Sigmoid colon (tissue), 7 donors: ENCODE measurements around the gene ARHGEF10L. TPM values are rescaled to one million over a fixed set of nuclear protein-coding genes. Genes with fewer than 3 reads are reported as not detected.

Source experiments
- DNase-seq: peaks from one replicate; pipeline ENCODE4 v3.0.0-alpha.2; 2019
- H3K27ac ChIP-seq, 4 donors: fragments of 200-600 bp; sonication (generic); one replicate each; pipeline ENCODE4 v1.5.1; 2016 to 2019; ENCODE audit warnings: mild to moderate bottlenecking in 1 of 4
- H3K27me3 ChIP-seq, 3 donors: fragments of 200-600 bp; sonication (generic); one replicate each; pipeline ENCODE4 v1.5.1; 2019; ENCODE audit warnings: mild to moderate bottlenecking in 1 of 3
- H3K36me3 ChIP-seq, 4 donors: fragments of 200-600 bp; sonication (generic); one replicate each; pipeline ENCODE4 v1.5.1; 2016 to 2019
- H3K4me1 ChIP-seq, 4 donors: fragments of 200-600 bp; sonication (generic); one replicate each; pipeline ENCODE4 v1.5.1; 2017 to 2019
- H3K4me3 ChIP-seq, 4 donors: fragments of 200-600 bp; sonication (generic); one replicate each; pipeline ENCODE4 v1.5.1; 2017 to 2019; ENCODE audit warnings: mild to moderate bottlenecking in 2 of 4, moderate library complexity in 1 of 4
- H3K9me3 ChIP-seq, 4 donors: fragments of 200-600 bp in 3 of 4; sonication (generic) in 3 of 4; one replicate each; pipeline versions ENCODE4 v1.5.1 to v1.6.1; 2013 to 2019
- CTCF ChIP-seq, 4 experiments: fragments of 450-650 bp in 3 of 4; fragments of 200-600 bp in 1 of 4; IDR thresholded peaks; one replicate each; pipeline ENCODE4 v1.5.1; 2016 to 2019; ENCODE audit warnings: antibody characterized with exemption in 4 of 4, mild to moderate bottlenecking in 3 of 4, moderate library complexity in 2 of 4
- EP300 ChIP-seq, 4 donors: sonication (generic); formaldehyde crosslinking; IDR thresholded peaks; one replicate each; pipeline ENCODE4 v1.6.1; 2017; ENCODE audit warnings: antibody characterized with exemption in 4 of 4
- POLR2A ChIP-seq, 2 donors: fragments of 450-650 bp; IDR thresholded peaks; one replicate each; pipeline ENCODE4 v1.6.1; 2016; ENCODE audit warnings: antibody characterized with exemption in 2 of 2, mild to moderate bottlenecking in 2 of 2, moderate library complexity in 2 of 2
- POLR2AphosphoS5 ChIP-seq, 4 donors: sonication (generic); formaldehyde crosslinking; IDR thresholded peaks; one replicate each; pipeline ENCODE4 v1.6.1; 2017; ENCODE audit warnings: antibody characterized with exemption in 4 of 4
- WGBS, 2 donors: extraction: QIAGEN DNeasy Blood & Tissue Kit; methylation state at CpG; one replicate each; pipeline ENCODE4 v1.1.7; 2013; 5-methylcytosine and 5-hydroxymethylcytosine counted together
- intact Hi-C: fragments of 100-400 bp; cut with DNase I; formaldehyde crosslinking; loops from one replicate; pipeline ENCODE4 v1.15.1; 2023
- polyA plus RNA-seq, 3 donors: library from polyadenylated mRNA; stranded (reverse); fragments of 200-250 nt; gene quantifications; one replicate each; pipeline ENCODE4 v1.2.3, GENCODE V29; 2013
- total RNA-seq, 4 donors: library from RNA; depleted of rRNA; stranded (reverse); fragments of >200 nt; gene quantifications; one replicate each; pipeline ENCODE4 v1.1.0, GENCODE V29; 2016
- donor health status: healthy with polysubstance abuse.
- donor health status: Bipolar disorder and iron deficiency.
- donor health status: healthy.

The ARHGEF10L gene
- total and polyA plus RNA-seq, 7 donors = 25.0 to 76.2 (median 33.0) TPM

- no peak overlapping the region for H3K4me3 ChIP-seq
- whole genome bisulfite sequencing, 2 donors = 71 to 78% methylated on average over 9 of the region's 9 CpGs
- no peak overlapping the region for H3K27ac ChIP-seq
- DNase-seq = no peak
- H3K27me3 ChIP-seq = no peaks in the 10 kb centered on the region
- intact Hi-C loops = no loop called here
- TF ChIP-seq CTCF (IDR thresholded peaks at IDR 0.05) = no peak
- TF ChIP-seq EP300 (IDR thresholded peaks at IDR 0.05) = no peak
- TF ChIP-seq POLR2AphosphoS5 (IDR thresholded peaks at IDR 0.05) = no peak
- no peak for TF ChIP-seq POLR2A (IDR thresholded peaks at IDR 0.05)
- peaks cover 13 to 85% (median 47%) of the 10 kb centered on the region in 4 donors for H3K36me3 ChIP-seq
- peaks cover 0 to 11% (median 5%) of the 10 kb centered on the region in 4 donors for H3K4me1 ChIP-seq
- H3K9me3 ChIP-seq = no peaks in the 10 kb centered on the region
These were observed 153.1 kb downstream of the ARHGEF10L start for GRCh38 chr1:17692645-17693044.

- Histone ChIP-seq H3K27ac (no peak overlapping the region), H3K9me3 (no peaks in the 10 kb centered on the region), H3K4me1 (peaks cover 0 to 11% (median 5%) of the 10 kb centered on the region in 4 donors), H3K36me3 (peaks cover 13 to 55% (median 30%) of the 10 kb centered on the region in 4 donors), H3K4me3 (no peak overlapping the region), H3K27me3 (no peaks in the 10 kb centered on the region)
- no peak for DNase-seq
- peak in 2 of 4 experiments; percentile 34 to 40 for TF ChIP-seq CTCF (IDR thresholded peaks at IDR 0.05)
- TF ChIP-seq POLR2AphosphoS5 (IDR thresholded peaks at IDR 0.05) = peak in 1 of 4 donors; percentile 22
- no peak for TF ChIP-seq EP300 (IDR thresholded peaks at IDR 0.05)
- no peak for TF ChIP-seq POLR2A (IDR thresholded peaks at IDR 0.05)
- intact Hi-C loops = no loop called here
- WGBS, 2 donors = 87% methylated on average over 42 of the region's 42 CpGs
These were observed 157.2 kb downstream of the ARHGEF10L start for GRCh38 chr1:17696417-17697301.

- Histone ChIP-seq H3K9me3 (no peaks in the 10 kb centered on the region), H3K4me1 (peaks cover 0 to 11% (median 5%) of the 10 kb centered on the region in 4 donors), H3K4me3 (no peak overlapping the region), H3K36me3 (peaks cover 13 to 49% (median 29%) of the 10 kb centered on the region in 4 donors), H3K27ac (no peak overlapping the region), H3K27me3 (no peaks in the 10 kb centered on the region)
- intact Hi-C loops = no loop called here
- WGBS, 2 donors = 43 to 71% methylated on average over 5 of the region's 5 CpGs
- no peak for DNase-seq
- TF ChIP-seq POLR2A (IDR thresholded peaks at IDR 0.05) = no peak
- TF ChIP-seq POLR2AphosphoS5 (IDR thresholded peaks at IDR 0.05) = no peak
- TF ChIP-seq EP300 (IDR thresholded peaks at IDR 0.05) = no peak
- TF ChIP-seq CTCF (IDR thresholded peaks at IDR 0.05) = no peak
These were observed 158.0 kb downstream of the ARHGEF10L start for GRCh38 chr1:17697458-17697857.

GRCh38 chr1:17699581-17699980 lies 160.1 kb downstream of the ARHGEF10L start:
- intact Hi-C loops = no loop called here
- no peak for DNase-seq
- TF ChIP-seq EP300 (IDR thresholded peaks at IDR 0.05) (no peak), CTCF (IDR thresholded peaks at IDR 0.05) (no peak), POLR2AphosphoS5 (IDR thresholded peaks at IDR 0.05) (no peak), POLR2A (IDR thresholded peaks at IDR 0.05) (no peak)
- Histone ChIP-seq H3K36me3 (peaks cover 5 to 28% (median 18%) of the 10 kb centered on the region in 4 donors), H3K9me3 (no peaks in the 10 kb centered on the region), H3K4me3 (no peak overlapping the region), H3K4me1 (peaks cover 0 to 11% (median 5%) of the 10 kb centered on the region in 4 donors), H3K27me3 (no peaks in the 10 kb centered on the region), H3K27ac (no peak overlapping the region)
- 82 to 90% methylated on average over 19 of the region's 19 CpGs for WGBS, 2 donors
